Activated naive CD4-positive, alpha-beta T cell treated with anti-CD3 and anti-CD28 coated beads, Interleukin-2, amount 50 U/mL, for 16 hours (primary cell): ENCODE measurements around the gene SGPP2.

Experiments
- DNase-seq: peaks from one replicate; pipeline ENCODE4 v3.0.0-alpha.2; 2020

SGPP2 gene

DNA sequence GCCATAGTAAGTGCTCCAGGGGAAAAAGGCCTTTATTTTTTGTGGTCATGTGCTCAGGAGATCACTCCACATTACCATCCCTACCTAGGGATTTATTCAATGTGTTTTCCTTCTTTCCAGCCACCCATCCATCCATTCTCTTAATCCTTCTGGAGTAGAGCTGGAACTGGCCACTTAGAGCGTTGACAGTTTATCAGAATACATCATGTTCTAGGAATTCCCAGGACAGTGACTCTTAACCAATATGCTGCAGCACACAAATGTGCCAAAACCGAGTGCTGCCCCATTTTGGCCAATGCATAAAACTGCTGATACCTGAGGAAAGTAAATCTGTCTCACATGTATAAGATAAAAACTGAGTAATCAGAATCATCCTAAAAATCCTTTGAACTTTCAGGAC lies 167.8 kb downstream of the SGPP2 start:
- DNase-seq: no peak

DNA sequence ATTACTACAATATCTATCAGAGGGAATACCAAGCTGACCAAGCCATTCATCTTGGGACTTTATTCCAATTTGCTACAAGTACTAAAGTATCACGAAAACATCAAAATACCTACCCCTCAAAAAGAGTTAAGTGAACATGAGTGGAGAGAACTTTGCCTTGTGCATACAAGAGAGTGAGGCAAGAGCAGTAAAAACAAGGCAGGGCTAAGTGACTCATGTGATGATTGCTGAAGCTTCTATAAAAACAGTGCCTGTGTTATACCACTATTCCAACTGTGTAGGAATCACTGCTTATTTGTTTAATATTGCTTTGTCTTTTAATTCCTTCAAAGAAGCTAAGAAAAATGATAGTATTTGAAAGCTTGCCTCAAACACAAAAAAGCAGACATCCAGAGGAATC lies 170.3 kb downstream of the SGPP2 start:
- no peak for DNase-seq

DNA sequence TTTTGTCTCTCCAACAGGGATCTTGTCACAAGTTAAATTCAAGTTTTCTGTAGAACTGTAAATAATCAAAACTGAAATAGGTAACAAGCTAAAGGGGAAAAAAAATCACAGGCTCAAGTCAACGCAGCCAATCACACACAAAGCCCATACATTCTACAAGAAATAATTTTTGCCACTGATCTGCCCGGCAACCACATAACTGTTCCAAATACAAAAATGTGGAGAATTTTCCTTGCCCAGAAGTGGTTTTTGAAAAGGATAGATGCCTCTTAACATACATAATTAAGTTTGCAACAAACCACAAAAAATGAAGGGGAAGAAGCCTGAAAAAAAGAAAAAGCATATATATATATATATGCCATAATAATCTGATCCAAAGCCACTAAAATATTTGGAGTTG lies 171.2 kb downstream of the SGPP2 start:
- no peak for DNase-seq

DNA sequence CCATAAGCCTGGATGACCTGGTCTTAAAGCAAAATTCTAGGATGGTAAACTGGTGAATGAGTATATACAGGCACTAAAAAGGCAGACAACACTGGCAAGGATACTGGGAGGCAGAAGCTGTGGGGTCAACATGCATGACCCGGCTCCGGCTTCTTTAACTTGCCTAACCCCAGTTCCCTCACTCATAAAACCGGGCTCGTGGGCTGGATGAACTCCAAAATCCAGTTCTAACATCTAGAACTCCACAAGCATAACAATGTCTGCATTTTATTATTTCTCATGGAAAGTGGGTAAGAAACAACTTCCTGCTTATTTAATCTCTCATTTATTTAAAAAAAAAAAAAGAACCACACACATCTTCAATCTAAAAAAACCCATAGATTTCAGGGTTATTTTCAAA lies 174.3 kb downstream of the SGPP2 start:
- DNase-seq: no peak

DNA sequence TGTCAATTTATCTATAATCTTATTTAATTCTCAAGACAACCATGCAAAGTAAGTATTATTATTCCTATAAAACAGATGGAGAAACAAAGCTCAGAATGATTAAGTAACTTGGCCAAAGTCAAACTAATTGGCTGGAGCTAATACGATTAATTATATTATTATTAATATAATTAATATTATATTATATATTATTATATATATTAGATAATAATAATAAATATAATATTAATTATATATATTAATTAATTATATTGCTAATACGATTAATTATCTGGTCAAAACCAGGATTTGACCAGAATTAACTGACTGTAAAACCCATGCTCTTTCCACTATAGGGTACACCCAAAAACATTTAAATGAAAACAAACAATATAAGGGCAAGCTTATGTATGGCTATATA lies 179.2 kb downstream of the SGPP2 start:
- DNase-seq: no peak

DNA sequence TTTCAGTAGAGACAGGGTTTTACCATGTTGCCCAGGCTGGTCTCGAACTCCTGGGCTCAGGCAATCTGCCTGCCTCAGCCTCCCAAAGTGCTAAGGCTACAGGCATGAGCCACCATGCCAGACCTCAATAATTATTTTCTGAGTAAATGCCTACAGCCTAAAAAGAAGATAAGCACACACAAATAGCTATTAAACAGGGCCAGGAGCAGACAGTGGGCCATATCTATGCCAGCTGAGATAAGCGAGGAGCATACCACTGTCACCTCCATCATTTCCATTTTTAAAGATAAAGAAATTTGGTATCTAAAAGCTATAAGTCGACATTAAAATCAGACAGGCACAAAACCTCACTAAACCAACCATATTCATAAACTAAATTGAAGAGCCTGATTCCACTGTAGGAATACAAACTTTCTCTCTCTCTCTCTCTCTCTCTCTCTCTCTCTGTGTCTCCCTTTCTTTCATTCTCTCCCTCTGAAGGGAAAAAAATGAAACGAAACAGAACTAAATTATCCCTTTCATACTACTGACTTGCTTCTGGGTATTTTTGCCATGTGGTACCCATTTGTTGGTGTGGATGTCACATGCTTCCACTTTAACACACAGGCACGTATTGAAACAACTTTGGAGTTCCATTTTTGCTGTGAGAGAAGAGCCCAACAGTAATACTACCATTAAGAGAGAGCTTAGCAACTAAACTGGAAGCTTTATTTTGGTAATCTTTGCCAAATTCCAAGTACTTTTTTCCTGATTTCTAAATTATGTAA lies 180.6 kb downstream of the SGPP2 start:
- DNase-seq: no peak

DNA sequence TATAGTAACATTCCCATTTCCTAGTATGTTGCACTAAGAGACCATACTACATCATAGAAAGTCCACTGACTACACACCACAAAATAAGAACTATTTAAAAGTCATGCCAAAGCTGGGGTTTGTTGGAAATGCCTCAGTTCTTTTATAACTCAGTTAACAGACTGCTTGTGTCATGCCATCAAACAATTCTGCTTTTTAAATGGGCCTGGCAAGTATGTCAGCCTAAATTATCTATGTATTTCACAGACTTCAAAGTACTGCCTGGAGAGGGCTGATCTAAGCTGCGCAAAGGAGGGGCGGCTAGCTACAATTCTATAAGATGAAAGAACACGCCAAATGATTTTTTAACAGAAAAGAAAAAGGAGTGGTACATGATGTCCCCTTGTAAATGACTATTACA lies 182.0 kb downstream of the SGPP2 start:
- DNase-seq: no peak

DNA sequence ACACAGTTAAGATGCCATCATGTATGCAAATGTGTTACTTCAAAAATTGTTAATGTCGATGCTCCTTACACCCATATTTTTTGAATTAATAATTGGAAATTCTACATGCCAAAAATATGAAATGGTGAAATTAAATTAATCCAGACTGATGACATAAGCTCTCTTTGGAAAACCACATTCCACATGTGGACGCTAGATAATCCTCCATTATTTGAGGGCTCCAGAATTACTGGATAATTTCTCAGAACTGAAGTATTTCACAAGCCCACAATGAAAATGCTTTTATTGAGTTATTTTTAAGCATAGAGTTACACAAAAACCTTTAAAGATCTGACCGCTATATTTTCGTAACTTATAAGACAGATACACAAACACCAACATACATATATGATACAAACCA lies 183.7 kb downstream of the SGPP2 start:
- no peak for DNase-seq

DNA sequence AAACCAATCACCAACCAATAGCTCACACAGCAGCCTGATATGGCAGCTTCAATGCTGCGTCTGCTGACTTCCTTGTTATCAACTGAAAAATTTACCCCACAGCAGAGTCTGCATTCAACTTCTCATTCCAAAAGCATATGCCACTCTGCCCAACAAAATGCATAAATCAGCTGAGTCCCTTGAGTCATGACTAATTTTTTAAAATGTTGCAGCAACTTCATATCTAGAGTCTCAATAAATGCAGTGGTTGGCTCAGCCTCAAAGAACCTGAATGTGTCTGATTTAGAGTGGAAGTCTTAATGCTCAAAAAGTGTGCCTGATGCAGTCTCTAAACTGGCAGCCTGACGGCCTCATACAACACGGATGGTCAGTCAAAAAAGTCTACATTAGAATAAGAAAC lies 185.0 kb downstream of the SGPP2 start:
- no peak for DNase-seq
